CD4-positive, alpha-beta memory T cell (primary cell): Measurements from ENCODE around the gene PRTN3. TPM values are rescaled to one million over a fixed set of nuclear protein-coding genes. Genes with fewer than 3 reads are reported as not detected.
"Not testable (repeated sequence)": the region's sequence is repeated elsewhere in the genome, so short reads cannot be mapped to it uniquely, and the experiment has no call there.

Experiments
- CTCF ChIA-PET: fragments of 350-600 bp; sonication (Branson Sonifier 250); formaldehyde crosslinking; loops from one replicate; lab custom pipeline; 2021; ENCODE audit warnings: inconsistent platforms; ENCODE audit not compliant: partially characterized antibody; lab: Charles Lee
- POLR2A ChIA-PET: fragments of 350-600 bp; sonication (Branson Sonifier 250); formaldehyde crosslinking; loops from one replicate; lab custom pipeline; 2021; ENCODE audit not compliant: partially characterized antibody; lab: Charles Lee
- DNase-seq, 5 donors: peaks; one replicate each; pipeline versions ENCODE4 v3.0.0 to v3.0.0-alpha.2; 2020 to 2022; ENCODE audit warnings: mixed read lengths in 1 of 5
- H3K27ac ChIP-seq: one replicate; pipeline ENCODE4 v1.7.0; 2013; ENCODE audit warnings: low read depth, low read length
- H3K27me3 ChIP-seq: 2 replicates; pipeline ENCODE4 v1.7.0; 2013; ENCODE audit warnings: mild to moderate bottlenecking, low read length, moderate library complexity; ENCODE audit not compliant: insufficient read depth
- H3K36me3 ChIP-seq: 2 replicates; pipeline ENCODE4 v1.7.0; 2013; ENCODE audit warnings: mild to moderate bottlenecking, low read length, moderate library complexity; ENCODE audit not compliant: insufficient read depth
- H3K4me1 ChIP-seq: 2 replicates; pipeline ENCODE4 v1.7.0; 2013; ENCODE audit warnings: mild to moderate bottlenecking, low read length, moderate library complexity; ENCODE audit not compliant: insufficient read depth
- H3K4me3 ChIP-seq, 2 donors: one replicate each; pipeline ENCODE4 v1.7.0; 2013; ENCODE audit warnings: low read length in 2 of 2, mild to moderate bottlenecking in 1 of 2
- H3K9me3 ChIP-seq, 2 donors: one replicate each; pipeline ENCODE4 v1.7.0; 2013; ENCODE audit warnings: low read length in 2 of 2, control low read depth in 1 of 2; ENCODE audit not compliant: control insufficient read depth in 1 of 2
- H3K27ac Mint-ChIP-seq, 7 donors: one replicate each; pipeline ENCODE4 v1.8.0; 2020 to 2021; ENCODE audit warnings: mixed read lengths in 7 of 7, mild to moderate bottlenecking in 6 of 7, inconsistent platforms in 3 of 7, moderate library complexity in 3 of 7
- H3K27me3 Mint-ChIP-seq, 2 donors: one replicate each; pipeline ENCODE4 v1.8.0; 2020 to 2021; ENCODE audit warnings: mixed read lengths in 2 of 2
- H3K36me3 Mint-ChIP-seq, 2 donors: one replicate each; pipeline ENCODE4 v1.8.0; 2020 to 2021; ENCODE audit warnings: mixed read lengths in 2 of 2, inconsistent platforms in 1 of 2, mild to moderate bottlenecking in 1 of 2
- H3K4me1 Mint-ChIP-seq, 4 donors: one replicate each; pipeline ENCODE4 v1.8.0; 2020 to 2021; ENCODE audit warnings: mixed read lengths in 4 of 4, mild to moderate bottlenecking in 1 of 4
- H3K4me3 Mint-ChIP-seq, 8 donors: one replicate each; pipeline ENCODE4 v1.8.0; 2020 to 2021; ENCODE audit warnings: mixed read lengths in 8 of 8, mild to moderate bottlenecking in 7 of 8, moderate library complexity in 6 of 8, inconsistent platforms in 3 of 8
- H3K9me3 Mint-ChIP-seq, 8 donors: one replicate each; pipeline ENCODE4 v1.8.0; 2020 to 2021; ENCODE audit warnings: mixed read lengths in 8 of 8, mild to moderate bottlenecking in 5 of 8, inconsistent platforms in 3 of 8, moderate library complexity in 1 of 8
- intact Hi-C: fragments of 100-400 bp; cut with micrococcal nuclease; formaldehyde crosslinking; loops from one replicate; pipeline ENCODE4 v1.15.1; 2023
- polyA plus RNA-seq, 2 donors: library from polyadenylated mRNA; unstranded; fragments of 300-500 nt; fragmentation: Illumina TruSeq; gene quantifications; one replicate each; pipeline ENCODE4 v1.2.3, GENCODE V29; 2021
- total RNA-seq, 2 experiments: library from RNA; stranded (reverse); gene quantifications; one replicate each; pipeline ENCODE4 v1.2.3, GENCODE V29; 2021

Gene PRTN3
- total and polyA plus RNA-seq, 4 experiments from 2014 or later, result not detected

DNA sequence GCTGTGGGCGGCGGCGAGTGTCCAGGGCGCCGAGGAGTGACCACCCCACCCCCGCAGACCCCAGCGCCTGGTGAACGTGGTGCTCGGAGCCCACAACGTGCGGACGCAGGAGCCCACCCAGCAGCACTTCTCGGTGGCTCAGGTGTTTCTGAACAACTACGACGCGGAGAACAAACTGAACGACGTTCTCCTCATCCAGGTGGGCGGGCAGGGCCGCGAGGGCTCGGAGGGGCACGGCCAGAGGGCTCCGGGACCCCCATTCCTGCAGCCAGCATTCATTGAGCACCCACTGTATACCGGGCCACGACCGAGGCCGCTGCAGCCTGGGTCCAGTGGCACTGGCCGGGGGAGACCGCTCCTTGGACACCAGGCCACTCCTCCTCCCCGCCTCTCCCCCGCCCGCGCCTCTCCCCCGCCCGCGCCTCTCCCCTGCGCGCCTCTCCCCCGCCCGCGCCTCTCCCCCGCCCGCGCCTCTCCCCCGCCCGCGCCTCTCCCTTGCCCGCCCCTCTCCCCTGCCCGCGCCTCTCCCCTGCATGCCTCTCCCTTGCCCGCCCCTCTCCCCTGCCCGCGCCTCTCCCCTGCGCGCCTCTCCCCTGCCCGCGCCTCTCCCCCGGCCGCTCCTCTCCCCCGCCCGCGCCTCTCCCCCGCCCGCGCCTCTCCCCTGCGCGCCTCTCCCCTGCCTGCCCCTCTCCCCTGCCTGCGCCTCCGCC lies 3.2 kb downstream of the PRTN3 start:
- peaks cover 0 to 3% (median 0%) of the 10 kb centered on the region in 8 donors for H3K9me3 Mint-ChIP-seq
- CTCF ChIA-PET, result no interaction called here
- Histone ChIP-seq H3K9me3 (no peaks in the 10 kb centered on the region), H3K27me3 (peaks cover 4% of the 10 kb centered on the region), H3K4me1 (peaks cover 3% of the 10 kb centered on the region), H3K27ac (no peak overlapping the region), H3K36me3 (no peaks in the 10 kb centered on the region), H3K4me3 (no peak overlapping the region)
- DNase-seq, result no peak
- POLR2A ChIA-PET, result no interaction called here
- peaks cover 15 to 29% of the 10 kb centered on the region in 2 donors for H3K27me3 Mint-ChIP-seq
- H3K4me3 Mint-ChIP-seq, result peak overlapping the region in 2 of 8 donors; percentile 57 to 73
- intact Hi-C loops, result no loop called here
- peaks cover 0 to 10% (median 6%) of the 10 kb centered on the region in 4 donors for H3K4me1 Mint-ChIP-seq
- no peaks in the 10 kb centered on the region for H3K36me3 Mint-ChIP-seq
- no peak overlapping the region for H3K27ac Mint-ChIP-seq

DNA sequence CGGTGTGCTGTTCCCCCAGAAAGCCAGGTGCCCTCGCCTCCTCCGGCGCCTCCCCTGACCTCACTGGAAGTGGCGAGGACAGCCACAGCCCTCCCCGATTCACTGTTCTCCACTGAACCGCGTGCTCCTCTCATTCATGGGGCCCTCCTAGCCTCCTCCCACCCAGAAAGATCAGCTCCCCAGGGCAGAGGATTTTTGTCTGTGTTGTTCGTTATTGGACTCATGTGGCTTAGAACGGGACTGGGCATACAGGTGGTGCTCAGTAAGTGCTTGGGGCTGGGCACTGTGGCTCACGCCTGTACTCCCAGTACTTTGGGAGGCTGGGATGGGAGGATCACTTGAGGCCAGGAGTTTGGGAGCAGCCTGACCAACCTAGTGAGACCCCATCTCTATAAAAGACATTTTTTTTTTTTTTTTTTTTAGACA lies 3.8 kb downstream of the PRTN3 start:
- Histone ChIP-seq H3K4me1 (peaks cover 3% of the 10 kb centered on the region), H3K4me3 (no peak overlapping the region), H3K27ac (no peak overlapping the region), H3K9me3 (no peaks in the 10 kb centered on the region), H3K36me3 (no peaks in the 10 kb centered on the region), H3K27me3 (peaks cover 4% of the 10 kb centered on the region)
- Mint-ChIP-seq H3K27ac (peak overlapping the region in 1 of 7 donors; percentile 22), H3K4me1 (peaks cover 0 to 10% (median 6%) of the 10 kb centered on the region in 4 donors), H3K4me3 (peak overlapping the region in 4 of 8 donors; percentile 35 to 73 (median 54)), H3K9me3 (peaks cover 0 to 3% (median 0%) of the 10 kb centered on the region in 8 donors), H3K36me3 (no peaks in the 10 kb centered on the region), H3K27me3 (peaks cover 17 to 32% of the 10 kb centered on the region in 2 donors)
- intact Hi-C loops, result no loop called here
- CTCF ChIA-PET, result no interaction called here
- no peak for DNase-seq
- POLR2A ChIA-PET, result no interaction called here

- DNase-seq, result no peak
- Mint-ChIP-seq H3K36me3 (no peaks in the 10 kb centered on the region), H3K27ac (no peak overlapping the region), H3K4me3 (peak overlapping the region in 1 of 8 donors; percentile 35), H3K4me1 (peaks cover 0 to 10% (median 6%) of the 10 kb centered on the region in 4 donors), H3K27me3 (peaks cover 18 to 32% of the 10 kb centered on the region in 2 donors), H3K9me3 (peaks cover 0 to 3% (median 0%) of the 10 kb centered on the region in 8 donors)
- POLR2A ChIA-PET, result no interaction called here
- Histone ChIP-seq H3K27me3 (peaks cover 4% of the 10 kb centered on the region), H3K9me3 (no peaks in the 10 kb centered on the region), H3K4me1 (peaks cover 3% of the 10 kb centered on the region), H3K36me3 (no peaks in the 10 kb centered on the region), H3K27ac (no peak overlapping the region), H3K4me3 (no peak overlapping the region)
- CTCF ChIA-PET, result interaction anchor here (0.6 to 1.7 kb wide), 2 partner anchors 10 to 12 kb away, joined by 3 to 4 read pairs; no protein-coding TSS in a partner anchor
- intact Hi-C loops, result no loop called here
Observed at GRCh38 chr19:845707-846521, 5.1 kb downstream of the PRTN3 start.

GRCh38 chr19:848386-848921 lies 7.7 kb downstream of the PRTN3 start:
- H3K9me3 Mint-ChIP-seq, result no peaks in the 10 kb centered on the region
- H3K4me1 Mint-ChIP-seq, result peaks cover 0 to 5% (median 3%) of the 10 kb centered on the region in 4 donors
- Histone ChIP-seq H3K4me1 (peaks cover 3% of the 10 kb centered on the region), H3K4me3 (no peak overlapping the region), H3K36me3 (no peaks in the 10 kb centered on the region), H3K9me3 (no peaks in the 10 kb centered on the region), H3K27me3 (peaks cover 4% of the 10 kb centered on the region), H3K27ac (no peak overlapping the region)
- intact Hi-C loops, result no loop called here
- CTCF ChIA-PET, result no interaction called here
- peaks cover 15 to 34% of the 10 kb centered on the region in 2 donors for H3K27me3 Mint-ChIP-seq
- DNase-seq, result no peak
- no peak overlapping the region for H3K4me3 Mint-ChIP-seq
- H3K36me3 Mint-ChIP-seq, result no peaks in the 10 kb centered on the region
- no peak overlapping the region for H3K27ac Mint-ChIP-seq
- POLR2A ChIA-PET, result no interaction called here

DNA sequence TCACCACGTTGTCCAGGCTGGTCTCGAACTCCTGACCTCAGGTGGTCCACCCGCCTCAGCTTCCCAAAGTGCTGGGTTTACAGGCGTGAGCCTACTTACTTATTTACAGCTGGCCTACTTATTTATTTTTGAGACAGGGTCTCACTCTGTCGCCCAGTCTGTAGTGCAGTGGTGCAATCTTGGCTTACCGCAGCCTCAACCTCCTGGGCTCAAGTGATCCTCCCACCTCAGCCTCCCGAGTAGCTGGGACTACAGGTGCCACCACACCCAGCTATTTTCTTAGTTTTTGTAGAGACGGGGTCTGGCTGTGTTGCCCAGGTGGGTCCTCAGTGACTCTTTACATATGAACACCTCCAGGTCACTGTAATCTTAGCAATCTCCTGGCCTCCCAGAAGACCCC lies 8.4 kb downstream of the PRTN3 start:
- CTCF ChIA-PET, H3K4me3 ChIP-seq, H3K9me3 Mint-ChIP-seq, H3K27me3 ChIP-seq, POLR2A ChIA-PET, H3K4me3 Mint-ChIP-seq, H3K36me3 Mint-ChIP-seq, DNase-seq, H3K36me3 ChIP-seq, H3K27ac ChIP-seq, H3K27ac Mint-ChIP-seq, H3K9me3 ChIP-seq, intact Hi-C loops, H3K4me1 ChIP-seq, H3K4me1 Mint-ChIP-seq: not testable (repeated sequence)
- peaks cover 15 to 34% of the 10 kb centered on the region in 2 donors for H3K27me3 Mint-ChIP-seq

DNA sequence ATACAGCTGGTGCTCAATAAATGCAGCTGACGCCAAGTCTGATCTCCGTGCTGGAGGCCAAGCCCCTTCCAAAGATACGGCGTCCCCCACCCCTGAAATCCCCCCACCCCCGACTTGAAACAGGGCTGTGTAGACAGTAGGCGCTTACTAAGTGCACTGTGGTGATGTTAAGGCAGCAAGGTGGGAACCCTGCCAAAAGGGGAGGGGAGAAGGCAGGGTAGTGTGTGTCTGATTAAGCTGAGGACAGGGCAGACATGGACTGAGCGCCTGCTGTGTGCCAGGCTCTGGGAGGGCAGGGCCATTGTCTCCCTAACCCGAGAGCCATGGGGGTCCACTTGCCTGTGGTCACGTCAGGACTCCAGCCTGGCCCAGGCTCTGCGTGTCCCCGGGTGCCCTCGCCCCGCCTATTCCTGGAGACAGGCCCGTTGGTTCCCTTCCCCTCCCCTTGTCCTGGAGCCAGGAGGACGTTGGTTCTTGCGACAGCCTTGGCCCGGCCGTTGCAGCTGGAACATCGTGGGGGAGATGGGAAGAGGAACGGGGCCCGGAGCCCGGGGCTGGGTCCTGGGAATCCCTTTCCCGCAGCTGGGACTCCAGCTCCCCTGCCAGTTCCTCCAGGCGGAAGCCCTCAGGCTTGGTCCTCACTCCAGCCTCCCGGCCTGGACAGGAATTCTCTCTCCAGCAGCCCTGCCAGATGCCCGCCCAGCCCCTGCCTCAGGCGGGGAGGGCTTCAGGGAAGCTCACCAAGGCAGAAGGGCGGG lies 9.6 kb downstream of the PRTN3 start:
- Histone ChIP-seq H3K27ac (no peak overlapping the region), H3K4me1 (no peaks in the 10 kb centered on the region), H3K4me3 (no peak overlapping the region), H3K27me3 (no peaks in the 10 kb centered on the region), H3K9me3 (no peaks in the 10 kb centered on the region), H3K36me3 (no peaks in the 10 kb centered on the region)
- peaks cover 12 to 30% of the 10 kb centered on the region in 2 donors for H3K27me3 Mint-ChIP-seq
- ChIA-PET POLR2A (no interaction called here), CTCF (no interaction called here)
- no peak overlapping the region for H3K4me3 Mint-ChIP-seq
- H3K27ac Mint-ChIP-seq, result no peak overlapping the region
- DNase-seq, result no peak
- intact Hi-C loops, result no loop called here
- no peaks in the 10 kb centered on the region for H3K36me3 Mint-ChIP-seq
- H3K9me3 Mint-ChIP-seq, result no peaks in the 10 kb centered on the region
- no peaks in the 10 kb centered on the region for H3K4me1 Mint-ChIP-seq

DNA sequence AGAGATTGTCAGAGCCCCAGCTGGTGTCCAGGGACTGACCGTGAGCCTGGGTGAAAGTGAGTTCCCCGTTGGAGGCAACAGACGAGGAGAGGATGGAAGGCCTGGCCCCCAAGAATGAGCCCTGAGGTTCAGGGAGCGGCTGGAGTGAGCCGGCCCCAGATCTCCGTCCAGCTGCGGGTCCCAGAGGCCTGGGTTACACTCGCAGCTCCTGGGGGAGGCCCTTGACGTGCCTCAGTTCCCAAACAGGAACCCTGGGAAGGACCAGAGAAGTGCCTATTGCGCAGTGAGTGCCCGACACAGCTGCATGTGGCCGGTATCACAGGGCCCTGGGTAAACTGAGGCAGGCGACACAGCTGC lies 10.2 kb downstream of the PRTN3 start:
- Histone ChIP-seq H3K4me1 (no peaks in the 10 kb centered on the region), H3K4me3 (no peak overlapping the region), H3K27me3 (no peaks in the 10 kb centered on the region), H3K36me3 (no peaks in the 10 kb centered on the region), H3K27ac (no peak overlapping the region), H3K9me3 (no peaks in the 10 kb centered on the region)
- H3K27ac Mint-ChIP-seq, result no peak overlapping the region
- ChIA-PET POLR2A (no interaction called here), CTCF (no interaction called here)
- DNase-seq, result no peak
- H3K4me1 Mint-ChIP-seq, result no peaks in the 10 kb centered on the region
- peaks cover 7 to 26% of the 10 kb centered on the region in 2 donors for H3K27me3 Mint-ChIP-seq
- H3K4me3 Mint-ChIP-seq, result no peak overlapping the region
- no peaks in the 10 kb centered on the region for H3K9me3 Mint-ChIP-seq
- H3K36me3 Mint-ChIP-seq, result no peaks in the 10 kb centered on the region
- intact Hi-C loops, result no loop called here
